Measurements from ENCODE around the gene MBD3L1.

The MBD3L1 gene

GRCh38 chr19:8881512-8881911 is 49.3 kb downstream of the MBD3L1 start:
- DNase-seq, result no peak

GRCh38 chr19:8884416-8884815 is 52.2 kb downstream of the MBD3L1 start:
- no peak for DNase-seq

- no peak for DNase-seq
Measured at GRCh38 chr19:8887364-8887763, 55.2 kb downstream of the MBD3L1 start.

DNA sequence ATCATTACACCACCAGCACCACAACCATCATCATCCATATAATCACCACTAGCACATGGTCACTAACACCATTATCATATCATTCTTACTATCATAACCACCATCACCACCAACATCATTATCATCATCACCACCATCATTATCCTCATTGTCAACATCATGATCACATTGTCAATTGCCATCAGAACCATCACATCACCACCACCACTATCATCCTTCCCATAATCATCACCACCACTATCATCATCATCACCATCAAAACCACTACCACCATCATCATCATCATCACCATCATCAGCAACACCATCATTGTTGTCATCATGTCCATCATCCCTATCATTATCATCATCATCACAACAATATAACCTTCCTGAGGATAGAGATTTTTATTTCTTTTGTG is 58.1 kb downstream of the MBD3L1 start:
- DNase-seq, result no peak

All from stimulated activated CD4-positive, alpha-beta T cell treated with anti-CD3 and anti-CD28 coated beads, Interleukin-1b, Interleukin-23, amount 100 ng/mL, for 48 hours (primary cell).